ENCODE measurements around the gene PAX6.

DNA sequence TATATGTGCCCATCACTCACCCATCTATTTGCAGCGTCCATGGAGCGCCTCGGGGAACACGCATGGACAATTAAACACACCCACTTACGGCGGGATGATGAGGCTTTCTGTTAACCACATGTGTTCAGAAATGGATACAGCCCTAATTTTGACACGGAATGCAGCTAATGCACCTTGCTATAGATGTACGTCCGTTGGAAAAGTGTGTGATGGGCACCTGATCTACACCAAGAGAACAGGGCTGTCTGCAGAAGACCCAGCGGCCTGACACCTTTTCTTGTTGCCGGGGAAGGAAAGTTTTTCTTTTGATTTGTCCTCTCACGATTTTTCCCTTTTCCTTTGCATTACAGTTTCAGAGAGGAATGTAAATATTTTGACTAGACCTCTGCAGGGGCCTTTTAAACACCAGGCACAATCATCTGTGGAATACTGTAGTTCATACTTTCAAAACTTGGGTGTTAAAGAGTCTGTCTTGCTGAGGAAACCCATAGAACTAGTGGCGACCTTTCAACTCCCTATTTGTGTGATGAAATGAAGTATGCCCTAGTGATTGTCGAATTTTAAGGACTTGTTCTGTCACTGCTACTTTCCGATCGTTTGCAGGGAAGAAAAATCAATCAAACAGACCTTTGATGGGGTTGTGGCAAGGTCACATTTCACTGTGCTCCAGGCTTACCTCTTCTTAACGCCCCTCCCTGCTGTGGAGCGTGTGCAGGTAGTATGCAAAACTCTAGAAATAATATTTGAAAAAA lies 16.5 kb upstream of the PAX6 start:
- TF ChIP-seq TAF1 (IDR thresholded peaks at IDR 0.05; ENCODE audit: borderline replicate concordance, insufficient read depth, low read length), result no peak
- TF ChIP-seq POLR2AphosphoS5 (IDR thresholded peaks at IDR 0.05; ENCODE audit: low read depth, low read length), result no peak
- TF ChIP-seq FOXP2 (optimal IDR thresholded peaks at IDR 0.05; ENCODE audit: borderline replicate concordance, extremely low read depth, extremely low read length, insufficient read depth), result no peak
- TF ChIP-seq, protein P1, sequence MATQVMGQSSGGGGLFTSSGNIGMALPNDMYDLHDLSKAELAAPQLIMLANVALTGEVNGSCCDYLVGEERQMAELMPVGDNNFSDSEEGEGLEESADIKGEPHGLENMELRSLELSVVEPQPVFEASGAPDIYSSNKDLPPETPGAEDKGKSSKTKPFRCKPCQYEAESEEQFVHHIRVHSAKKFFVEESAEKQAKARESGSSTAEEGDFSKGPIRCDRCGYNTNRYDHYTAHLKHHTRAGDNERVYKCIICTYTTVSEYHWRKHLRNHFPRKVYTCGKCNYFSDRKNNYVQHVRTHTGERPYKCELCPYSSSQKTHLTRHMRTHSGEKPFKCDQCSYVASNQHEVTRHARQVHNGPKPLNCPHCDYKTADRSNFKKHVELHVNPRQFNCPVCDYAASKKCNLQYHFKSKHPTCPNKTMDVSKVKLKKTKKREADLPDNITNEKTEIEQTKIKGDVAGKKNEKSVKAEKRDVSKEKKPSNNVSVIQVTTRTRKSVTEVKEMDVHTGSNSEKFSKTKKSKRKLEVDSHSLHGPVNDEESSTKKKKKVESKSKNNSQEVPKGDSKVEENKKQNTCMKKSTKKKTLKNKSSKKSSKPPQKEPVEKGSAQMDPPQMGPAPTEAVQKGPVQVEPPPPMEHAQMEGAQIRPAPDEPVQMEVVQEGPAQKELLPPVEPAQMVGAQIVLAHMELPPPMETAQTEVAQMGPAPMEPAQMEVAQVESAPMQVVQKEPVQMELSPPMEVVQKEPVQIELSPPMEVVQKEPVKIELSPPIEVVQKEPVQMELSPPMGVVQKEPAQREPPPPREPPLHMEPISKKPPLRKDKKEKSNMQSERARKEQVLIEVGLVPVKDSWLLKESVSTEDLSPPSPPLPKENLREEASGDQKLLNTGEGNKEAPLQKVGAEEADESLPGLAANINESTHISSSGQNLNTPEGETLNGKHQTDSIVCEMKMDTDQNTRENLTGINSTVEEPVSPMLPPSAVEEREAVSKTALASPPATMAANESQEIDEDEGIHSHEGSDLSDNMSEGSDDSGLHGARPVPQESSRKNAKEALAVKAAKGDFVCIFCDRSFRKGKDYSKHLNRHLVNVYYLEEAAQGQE (IDR thresholded peaks at IDR 0.05; ENCODE audit: insufficient read depth in 1 of 2, low read depth in 2 of 2, low read length in 2 of 2), result no peak
- TF ChIP-seq SIN3A (IDR thresholded peaks at IDR 0.05; ENCODE audit: borderline replicate concordance, insufficient read depth, low read length), result no peak
